HepG2 (cell line): ENCODE data around the gene CABP4. TPM values are rescaled to one million over a fixed set of nuclear protein-coding genes. Genes with fewer than 3 reads are reported as not detected.

Experiments used
- NFYB ChIP-seq: sonication (generic); formaldehyde crosslinking; IDR thresholded peaks from 2 replicates; pipeline ENCODE4 v1.4.0; 2020; ENCODE audit warnings: missing genetic modification reagents
- POGK ChIP-seq: sonication (generic); formaldehyde crosslinking; conservative IDR thresholded peaks from 2 replicates; pipeline ENCODE4 v1.8.0; 2022; ENCODE audit warnings: mild to moderate bottlenecking, moderate library complexity, missing genetic modification reagents
- TEAD3 ChIP-seq: optimal IDR thresholded peaks from 2 replicates; pipeline ENCODE3; 2016; ENCODE audit warnings: borderline replicate concordance
- ZBTB25 ChIP-seq: IDR thresholded peaks from 2 replicates; pipeline ENCODE4 v1.6.1; 2018; ENCODE audit warnings: missing genetic modification reagents
- ZBTB7B ChIP-seq: sonication (generic); formaldehyde crosslinking; IDR thresholded peaks from 2 replicates; pipeline ENCODE4 v1.4.0; 2020; ENCODE audit warnings: missing genetic modification reagents
- ZEB1 ChIP-seq: IDR thresholded peaks from 2 replicates; pipeline ENCODE4 v1.6.1; 2012; ENCODE audit warnings: mild to moderate bottlenecking, low read depth, inconsistent platforms; ENCODE audit not compliant: insufficient replicate concordance
- ZNF326 ChIP-seq: sonication (generic); formaldehyde crosslinking; IDR thresholded peaks from 2 replicates; pipeline ENCODE4 v1.4.0; 2020; ENCODE audit warnings: missing genetic modification reagents, borderline replicate concordance
- ZNF816 ChIP-seq: sonication (generic); formaldehyde crosslinking; IDR thresholded peaks from 2 replicates; pipeline ENCODE4 v1.8.0; 2022; ENCODE audit warnings: missing genetic modification reagents, mild to moderate bottlenecking, borderline replicate concordance
- polyA plus RNA-seq, 8 experiments: library from polyadenylated mRNA; depleted of rRNA in 3 of 8; stranded (reverse) in 7 of 8; unstranded in 1 of 8; fragments of >200 nt; fragmentation: Illumina TruSeq in 4 of 8; extraction: Trizol in 4 of 8; gene quantifications; 2 replicates each; pipeline versions ENCODE4 v1.2.1 to v1.2.3, GENCODE V29; 2011 to 2016; ENCODE audit warnings: low read depth in 4 of 8, missing spikeins in 1 of 8, mixed read lengths in 1 of 8; ENCODE audit not compliant: insufficient read depth in 1 of 8
- total RNA-seq, 5 experiments: library from RNA; depleted of rRNA; stranded (reverse); fragments of >200 nt; fragmentation: Illumina TruSeq; extraction: Trizol; gene quantifications; 2 replicates each; pipeline ENCODE4 v1.2.3, GENCODE V29; 2016; ENCODE audit warnings: low read depth in 1 of 5
- TF ChIP-seq, protein P1 (sequence below): sonication (generic); formaldehyde crosslinking; IDR thresholded peaks from 2 replicates; pipeline ENCODE4 v1.4.0; 2020; ENCODE audit warnings: missing genetic modification reagents
- TF ChIP-seq, protein P2 (sequence below): sonication (generic); formaldehyde crosslinking; IDR thresholded peaks from 2 replicates; pipeline ENCODE4 v1.5.0; 2020; ENCODE audit warnings: mild to moderate bottlenecking, missing genetic modification reagents, borderline replicate concordance
- TF ChIP-seq, protein P3 (sequence below): IDR thresholded peaks from 2 replicates; pipeline ENCODE4 v1.6.1; 2016; ENCODE audit warnings: missing compliant biosample characterization, missing genetic modification reagents, borderline replicate concordance
- TF ChIP-seq, protein P4 (sequence below): IDR thresholded peaks from 2 replicates; pipeline ENCODE4 v1.6.1; 2016; ENCODE audit warnings: missing biosample characterization, missing genetic modification reagents, low read depth

Gene CABP4
- total and polyA plus RNA-seq, 2 of the 13 experiments (the other 11 are each of a cell fraction or from before 2014, with no cell fraction given), result not detected

- TF ChIP-seq POGK (CRISPR knock-in tag) (peak; percentile 76; the same call in 1 of the 2 replicates), ZBTB7B (CRISPR knock-in tag) (peak; percentile 48; the same call in 1 of the 2 replicates), ZNF326 (CRISPR knock-in tag) (no peak), ZBTB25 (CRISPR knock-in tag) (peak; percentile 54; the same call in 1 of the 2 replicates), TEAD3 (CRISPR knock-in tag) (peak; percentile 41), ZNF816 (peak; percentile 58; the same call in 1 of the 2 replicates), ZEB1 (peak; percentile 28), NFYB (CRISPR knock-in tag) (no peak; the same call in none of the 2 replicates)
- TF ChIP-seq, protein P1, sequence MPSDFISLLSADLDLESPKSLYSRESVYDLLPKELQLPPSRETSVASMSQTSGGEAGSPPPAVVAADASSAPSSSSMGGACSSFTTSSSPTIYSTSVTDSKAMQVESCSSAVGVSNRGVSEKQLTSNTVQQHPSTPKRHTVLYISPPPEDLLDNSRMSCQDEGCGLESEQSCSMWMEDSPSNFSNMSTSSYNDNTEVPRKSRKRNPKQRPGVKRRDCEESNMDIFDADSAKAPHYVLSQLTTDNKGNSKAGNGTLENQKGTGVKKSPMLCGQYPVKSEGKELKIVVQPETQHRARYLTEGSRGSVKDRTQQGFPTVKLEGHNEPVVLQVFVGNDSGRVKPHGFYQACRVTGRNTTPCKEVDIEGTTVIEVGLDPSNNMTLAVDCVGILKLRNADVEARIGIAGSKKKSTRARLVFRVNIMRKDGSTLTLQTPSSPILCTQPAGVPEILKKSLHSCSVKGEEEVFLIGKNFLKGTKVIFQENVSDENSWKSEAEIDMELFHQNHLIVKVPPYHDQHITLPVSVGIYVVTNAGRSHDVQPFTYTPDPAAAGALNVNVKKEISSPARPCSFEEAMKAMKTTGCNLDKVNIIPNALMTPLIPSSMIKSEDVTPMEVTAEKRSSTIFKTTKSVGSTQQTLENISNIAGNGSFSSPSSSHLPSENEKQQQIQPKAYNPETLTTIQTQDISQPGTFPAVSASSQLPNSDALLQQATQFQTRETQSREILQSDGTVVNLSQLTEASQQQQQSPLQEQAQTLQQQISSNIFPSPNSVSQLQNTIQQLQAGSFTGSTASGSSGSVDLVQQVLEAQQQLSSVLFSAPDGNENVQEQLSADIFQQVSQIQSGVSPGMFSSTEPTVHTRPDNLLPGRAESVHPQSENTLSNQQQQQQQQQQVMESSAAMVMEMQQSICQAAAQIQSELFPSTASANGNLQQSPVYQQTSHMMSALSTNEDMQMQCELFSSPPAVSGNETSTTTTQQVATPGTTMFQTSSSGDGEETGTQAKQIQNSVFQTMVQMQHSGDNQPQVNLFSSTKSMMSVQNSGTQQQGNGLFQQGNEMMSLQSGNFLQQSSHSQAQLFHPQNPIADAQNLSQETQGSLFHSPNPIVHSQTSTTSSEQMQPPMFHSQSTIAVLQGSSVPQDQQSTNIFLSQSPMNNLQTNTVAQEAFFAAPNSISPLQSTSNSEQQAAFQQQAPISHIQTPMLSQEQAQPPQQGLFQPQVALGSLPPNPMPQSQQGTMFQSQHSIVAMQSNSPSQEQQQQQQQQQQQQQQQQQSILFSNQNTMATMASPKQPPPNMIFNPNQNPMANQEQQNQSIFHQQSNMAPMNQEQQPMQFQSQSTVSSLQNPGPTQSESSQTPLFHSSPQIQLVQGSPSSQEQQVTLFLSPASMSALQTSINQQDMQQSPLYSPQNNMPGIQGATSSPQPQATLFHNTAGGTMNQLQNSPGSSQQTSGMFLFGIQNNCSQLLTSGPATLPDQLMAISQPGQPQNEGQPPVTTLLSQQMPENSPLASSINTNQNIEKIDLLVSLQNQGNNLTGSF (CRISPR knock-in tag), result peak; percentile 83
- TF ChIP-seq, protein P2, sequence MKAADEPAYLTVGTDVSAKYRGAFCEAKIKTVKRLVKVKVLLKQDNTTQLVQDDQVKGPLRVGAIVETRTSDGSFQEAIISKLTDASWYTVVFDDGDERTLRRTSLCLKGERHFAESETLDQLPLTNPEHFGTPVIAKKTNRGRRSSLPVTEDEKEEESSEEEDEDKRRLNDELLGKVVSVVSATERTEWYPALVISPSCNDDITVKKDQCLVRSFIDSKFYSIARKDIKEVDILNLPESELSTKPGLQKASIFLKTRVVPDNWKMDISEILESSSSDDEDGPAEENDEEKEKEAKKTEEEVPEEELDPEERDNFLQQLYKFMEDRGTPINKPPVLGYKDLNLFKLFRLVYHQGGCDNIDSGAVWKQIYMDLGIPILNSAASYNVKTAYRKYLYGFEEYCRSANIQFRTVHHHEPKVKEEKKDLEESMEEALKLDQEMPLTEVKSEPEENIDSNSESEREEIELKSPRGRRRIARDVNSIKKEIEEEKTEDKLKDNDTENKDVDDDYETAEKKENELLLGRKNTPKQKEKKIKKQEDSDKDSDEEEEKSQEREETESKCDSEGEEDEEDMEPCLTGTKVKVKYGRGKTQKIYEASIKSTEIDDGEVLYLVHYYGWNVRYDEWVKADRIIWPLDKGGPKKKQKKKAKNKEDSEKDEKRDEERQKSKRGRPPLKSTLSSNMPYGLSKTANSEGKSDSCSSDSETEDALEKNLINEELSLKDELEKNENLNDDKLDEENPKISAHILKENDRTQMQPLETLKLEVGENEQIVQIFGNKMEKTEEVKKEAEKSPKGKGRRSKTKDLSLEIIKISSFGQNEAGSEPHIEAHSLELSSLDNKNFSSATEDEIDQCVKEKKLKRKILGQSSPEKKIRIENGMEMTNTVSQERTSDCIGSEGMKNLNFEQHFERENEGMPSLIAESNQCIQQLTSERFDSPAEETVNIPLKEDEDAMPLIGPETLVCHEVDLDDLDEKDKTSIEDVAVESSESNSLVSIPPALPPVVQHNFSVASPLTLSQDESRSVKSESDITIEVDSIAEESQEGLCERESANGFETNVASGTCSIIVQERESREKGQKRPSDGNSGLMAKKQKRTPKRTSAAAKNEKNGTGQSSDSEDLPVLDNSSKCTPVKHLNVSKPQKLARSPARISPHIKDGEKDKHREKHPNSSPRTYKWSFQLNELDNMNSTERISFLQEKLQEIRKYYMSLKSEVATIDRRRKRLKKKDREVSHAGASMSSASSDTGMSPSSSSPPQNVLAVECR (CRISPR knock-in tag), result peak; percentile 93; the same call in 1 of the 2 replicates
- TF ChIP-seq, protein P3, sequence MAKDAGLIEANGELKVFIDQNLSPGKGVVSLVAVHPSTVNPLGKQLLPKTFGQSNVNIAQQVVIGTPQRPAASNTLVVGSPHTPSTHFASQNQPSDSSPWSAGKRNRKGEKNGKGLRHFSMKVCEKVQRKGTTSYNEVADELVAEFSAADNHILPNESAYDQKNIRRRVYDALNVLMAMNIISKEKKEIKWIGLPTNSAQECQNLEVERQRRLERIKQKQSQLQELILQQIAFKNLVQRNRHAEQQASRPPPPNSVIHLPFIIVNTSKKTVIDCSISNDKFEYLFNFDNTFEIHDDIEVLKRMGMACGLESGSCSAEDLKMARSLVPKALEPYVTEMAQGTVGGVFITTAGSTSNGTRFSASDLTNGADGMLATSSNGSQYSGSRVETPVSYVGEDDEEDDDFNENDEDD (CRISPR knock-in tag), result 0 out of 2 replicates have a peak, but pooled peaks have one; percentile 46
- TF ChIP-seq, protein P4, sequence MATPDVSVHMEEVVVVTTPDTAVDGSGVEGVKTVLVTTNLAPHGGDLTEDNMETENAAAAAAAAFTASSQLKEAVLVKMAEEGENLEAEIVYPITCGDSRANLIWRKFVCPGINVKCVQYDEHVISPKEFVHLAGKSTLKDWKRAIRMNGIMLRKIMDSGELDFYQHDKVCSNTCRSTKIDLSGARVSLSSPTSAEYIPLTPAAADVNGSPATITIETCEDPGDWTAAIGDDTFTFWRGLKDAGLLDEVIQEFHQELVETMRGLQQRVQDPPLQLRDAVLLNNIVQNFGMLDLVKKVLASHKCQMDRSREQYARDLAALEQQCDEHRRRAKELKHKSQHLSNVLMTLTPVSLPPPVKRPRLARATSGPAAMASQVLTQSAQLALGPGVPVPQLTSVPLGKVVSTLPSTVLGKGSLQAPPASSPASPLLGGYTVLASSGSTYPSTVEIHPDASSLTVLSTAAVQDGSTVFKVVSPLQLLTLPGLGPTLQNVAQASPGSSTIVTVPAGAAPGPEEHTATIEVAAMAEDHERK (CRISPR knock-in tag), result peak; percentile 73
Observed at GRCh38 chr11:67508486-67509121, 53.5 kb downstream of the CABP4 start (continued).
